Suppressor macrophage (primary cell): ENCODE results near the gene SASH3.

Experiments
- DNase-seq, 4 experiments: peaks; one replicate each; pipeline ENCODE4 v3.0.0-alpha.2; 2020 to 2022

Gene SASH3

DNA sequence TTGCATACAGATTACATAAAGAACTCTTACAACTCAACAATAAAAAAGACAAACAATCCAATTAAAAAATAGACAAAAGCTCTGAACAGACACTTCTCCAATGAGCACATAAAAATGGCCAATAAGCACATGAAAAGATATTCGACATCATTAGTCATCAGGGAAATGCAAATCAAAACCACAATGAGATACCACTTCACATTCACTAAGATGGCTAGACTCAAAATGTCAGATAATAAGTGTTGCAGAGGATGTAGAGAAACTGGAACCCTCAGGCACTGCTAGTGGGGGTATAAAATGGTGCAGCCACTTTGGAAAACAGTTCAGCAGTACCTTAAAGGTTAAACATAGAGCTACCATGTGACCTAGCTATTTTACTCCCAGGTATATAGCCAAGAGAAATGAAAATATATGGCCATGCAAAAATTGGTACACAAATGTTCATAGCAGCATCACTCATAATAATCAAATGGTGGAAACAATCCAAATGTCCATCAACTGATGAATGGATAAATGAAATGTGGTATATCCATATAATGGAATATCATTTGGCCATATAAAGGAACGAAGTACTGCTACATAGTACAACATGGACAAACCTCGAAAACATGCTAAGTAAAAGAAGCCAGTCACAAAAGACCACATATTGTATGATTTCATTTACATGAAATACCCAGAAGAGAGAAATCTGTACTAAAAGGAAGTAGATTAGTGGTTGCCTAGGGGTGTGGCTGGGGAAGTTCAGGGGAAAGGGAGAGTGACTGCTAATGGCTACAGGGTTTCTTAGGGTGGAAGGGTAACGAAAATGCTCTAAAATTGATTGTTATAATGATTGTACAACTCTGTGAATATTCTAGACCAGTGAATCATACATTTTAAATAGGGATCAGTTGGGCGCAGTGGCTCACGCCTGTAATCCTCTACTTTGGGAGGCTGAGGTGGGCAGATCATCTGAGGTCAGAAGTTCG lies 29.4 kb downstream of the SASH3 start:
- peak in 3 of 4 experiments; percentile 46 to 57 (median 55) for DNase-seq

- peak; percentile 19 to 52 (median 46) for DNase-seq
These were observed 34.1 kb downstream of the SASH3 start for GRCh38 chrX:129813662-129814368.

- no peak for DNase-seq
These were observed 38.4 kb downstream of the SASH3 start for GRCh38 chrX:129818123-129818522.

DNA sequence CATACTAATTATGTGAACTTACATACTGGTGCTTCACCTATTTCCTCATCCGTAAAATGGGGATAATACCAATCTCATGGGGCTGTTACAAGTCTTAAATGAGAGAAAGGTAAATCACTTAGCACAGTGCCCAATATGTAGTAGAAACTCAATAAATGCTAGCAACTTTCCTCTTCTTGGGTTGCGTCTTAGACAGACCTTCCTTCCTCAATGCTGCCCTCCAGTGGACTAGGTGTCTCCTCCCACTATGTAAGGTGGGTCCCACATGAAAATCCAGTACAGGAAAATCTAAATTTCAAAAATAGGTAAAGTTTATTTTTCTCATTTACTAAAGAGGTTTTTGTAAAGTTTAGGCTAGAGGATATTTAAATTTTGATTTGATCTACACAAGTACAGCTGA lies 43.4 kb downstream of the SASH3 start:
- DNase-seq, result peak; percentile 46 to 74 (median 64)

GRCh38 chrX:129823522-129823921 lies 43.8 kb downstream of the SASH3 start:
- DNase-seq, result peak; percentile 10 to 55 (median 47)

DNA sequence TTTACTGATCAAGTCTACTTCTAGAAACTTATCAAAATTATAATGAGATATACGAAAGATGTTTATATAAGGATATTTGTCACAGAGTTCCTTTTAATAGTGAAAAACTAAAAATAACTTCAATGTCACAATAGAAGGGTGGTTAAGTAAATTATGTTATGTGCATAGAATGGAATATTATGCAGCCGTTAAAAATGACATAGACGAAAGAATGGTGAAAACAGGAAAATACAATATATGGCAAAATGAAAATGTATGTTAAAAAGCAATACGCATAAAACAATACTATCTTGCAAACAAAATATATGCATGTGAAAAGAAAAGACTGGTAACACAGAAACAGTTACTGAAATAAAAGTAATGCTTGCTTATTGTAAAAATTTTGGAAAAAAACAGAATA lies 44.9 kb downstream of the SASH3 start:
- DNase-seq, result no peak

DNA sequence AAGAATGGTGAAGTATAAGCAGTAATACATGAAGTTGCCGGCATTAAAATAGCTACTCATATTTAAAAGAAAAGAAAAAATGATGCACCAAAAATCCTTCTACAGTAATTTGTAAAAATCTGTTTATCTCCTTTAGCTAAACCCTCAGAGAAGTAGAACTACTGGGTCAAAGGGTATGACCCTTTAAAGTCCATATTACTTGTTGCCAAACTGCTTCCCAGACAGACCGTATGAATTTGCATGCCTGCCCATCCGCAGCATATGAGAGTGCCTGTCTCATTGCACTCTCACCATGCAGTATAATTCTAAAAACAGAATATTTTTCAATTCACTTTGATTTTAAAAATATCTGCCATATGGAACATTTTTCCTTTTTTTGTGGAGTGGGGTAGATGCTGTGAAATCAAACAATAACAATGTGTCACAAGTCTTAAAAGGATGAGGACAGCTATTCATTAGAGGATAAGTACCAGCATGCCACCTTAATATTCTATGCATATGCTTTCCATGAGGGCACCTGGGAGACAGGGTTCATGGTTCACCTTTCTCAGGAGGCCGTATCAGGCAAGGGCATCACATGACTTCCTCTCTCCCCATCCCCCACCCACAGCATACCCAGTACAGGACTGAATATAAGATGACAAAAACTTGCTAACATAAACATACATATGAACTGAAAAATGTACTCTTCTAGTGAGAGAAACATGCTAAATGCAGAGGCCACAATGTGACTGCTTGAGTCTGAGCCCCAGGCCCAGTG lies 46.2 kb downstream of the SASH3 start:
- no peak for DNase-seq

DNA sequence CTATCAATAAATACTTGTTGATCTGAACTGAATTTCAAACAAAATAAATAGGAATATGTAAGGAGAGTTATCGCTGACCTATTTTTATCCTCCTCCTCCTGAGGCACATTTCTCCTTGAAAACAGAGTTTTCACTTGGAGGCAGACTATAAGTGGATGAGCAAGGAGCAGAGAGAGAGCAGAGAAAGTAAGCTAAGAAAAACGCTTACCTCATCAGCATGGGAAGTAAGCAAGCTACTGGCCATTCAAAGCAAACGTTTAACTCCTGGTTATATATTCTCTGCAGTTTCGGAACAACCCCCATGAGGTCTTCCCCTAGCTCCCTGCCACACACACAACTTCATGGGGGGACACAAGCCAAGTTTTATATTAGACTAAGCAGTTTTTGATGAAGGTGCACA lies 50.7 kb downstream of the SASH3 start:
- no peak for DNase-seq

DNA sequence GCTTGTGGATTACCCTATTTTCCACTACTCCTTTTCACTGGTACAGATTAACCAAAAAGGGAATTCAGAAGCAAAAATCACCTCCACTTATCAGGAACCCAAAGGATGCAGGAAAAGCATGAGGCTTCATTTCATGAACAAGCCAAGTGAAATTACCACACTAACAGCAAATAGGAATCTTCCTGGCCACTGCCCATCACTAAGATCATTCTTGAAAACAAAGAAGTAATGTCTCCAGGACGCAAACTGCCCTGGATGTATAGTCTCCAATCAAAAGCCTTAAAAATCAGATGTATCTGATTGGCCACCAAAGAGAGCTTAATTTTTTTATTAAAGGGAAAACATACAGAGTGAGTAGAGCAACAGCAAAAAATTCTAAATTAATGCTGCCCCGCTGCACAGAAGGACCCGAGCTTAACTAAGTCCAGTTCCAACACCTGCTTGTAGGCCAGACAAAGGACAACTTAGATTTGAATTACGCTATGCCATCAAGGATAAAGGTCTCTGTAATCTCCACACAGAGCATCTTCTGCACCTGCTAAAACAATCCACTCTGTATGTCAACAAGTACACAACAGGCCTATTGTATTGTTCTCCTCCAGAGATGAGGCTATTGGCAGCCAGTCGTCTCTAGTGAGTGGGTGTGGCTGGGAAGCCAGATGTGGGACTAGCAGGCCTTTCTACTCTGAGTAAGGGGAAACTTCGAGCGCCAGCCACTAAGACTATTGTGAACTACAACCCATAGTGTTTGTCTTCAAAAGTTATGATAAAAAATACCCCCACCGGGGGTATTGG lies 51.5 kb downstream of the SASH3 start:
- no peak for DNase-seq

DNA sequence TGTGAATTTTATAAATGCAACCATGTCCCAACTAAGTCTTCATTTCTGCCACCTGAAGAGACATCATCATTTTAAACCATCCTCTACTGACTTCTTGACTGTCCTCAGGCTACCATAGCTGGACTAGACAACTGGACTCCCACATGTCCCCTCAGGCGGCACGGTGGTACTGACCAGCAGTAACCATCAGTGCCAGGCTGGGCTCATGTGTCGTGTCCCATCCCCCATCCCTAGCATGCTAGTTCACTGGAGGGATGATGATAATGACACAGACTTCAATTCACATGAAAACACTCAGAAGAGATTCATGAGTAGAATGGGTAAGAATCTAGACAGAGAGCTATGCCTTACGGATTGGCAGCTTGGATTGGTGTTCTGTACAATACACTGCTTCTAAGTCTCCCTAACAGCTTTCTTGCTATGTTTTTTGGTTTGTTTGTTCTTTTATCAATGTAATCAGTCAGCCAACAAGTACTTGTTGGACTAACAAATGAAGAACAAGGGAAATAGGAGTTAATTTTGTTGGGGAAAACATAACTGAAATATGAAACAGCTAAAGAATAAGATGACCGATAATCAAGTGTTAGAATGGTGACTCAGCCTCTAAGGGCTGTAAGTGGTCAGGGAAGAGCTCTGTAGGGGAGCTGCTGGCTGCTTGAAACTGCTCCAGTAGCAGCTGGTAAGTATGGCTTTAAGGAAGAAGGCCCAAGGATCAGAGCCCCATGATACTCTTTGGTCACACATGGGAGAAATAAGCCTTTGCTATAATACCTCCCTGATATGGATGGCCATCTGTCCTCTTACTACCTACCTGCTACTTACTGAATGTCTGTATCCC lies 53.6 kb downstream of the SASH3 start:
- DNase-seq, result peak in 1 of 4 experiments; percentile 27

GRCh38 chrX:129836827-129837226 lies 57.1 kb downstream of the SASH3 start:
- DNase-seq, result no peak

GRCh38 chrX:129840344-129840743 lies 60.6 kb downstream of the SASH3 start:
- DNase-seq, result no peak

- peak in 2 of 4 experiments; percentile 16 to 30 for DNase-seq
These were observed 62.9 kb downstream of the SASH3 start for GRCh38 chrX:129842510-129843208.

- DNase-seq, result no peak
These were observed 63.4 kb downstream of the SASH3 start for GRCh38 chrX:129843209-129843458.

GRCh38 chrX:129843459-129844306 lies 63.9 kb downstream of the SASH3 start, which contains the start of gene ZDHHC9:
Gene ZDHHC9 (minus strand): TSS chrX:129843886. CDS start chrX:129841945, 1,941 bp downstream.
- DNase-seq, result peak; percentile 87 to 92 (median 90)
